ENCODE data around the gene FBXO42.

The FBXO42 gene

DNA sequence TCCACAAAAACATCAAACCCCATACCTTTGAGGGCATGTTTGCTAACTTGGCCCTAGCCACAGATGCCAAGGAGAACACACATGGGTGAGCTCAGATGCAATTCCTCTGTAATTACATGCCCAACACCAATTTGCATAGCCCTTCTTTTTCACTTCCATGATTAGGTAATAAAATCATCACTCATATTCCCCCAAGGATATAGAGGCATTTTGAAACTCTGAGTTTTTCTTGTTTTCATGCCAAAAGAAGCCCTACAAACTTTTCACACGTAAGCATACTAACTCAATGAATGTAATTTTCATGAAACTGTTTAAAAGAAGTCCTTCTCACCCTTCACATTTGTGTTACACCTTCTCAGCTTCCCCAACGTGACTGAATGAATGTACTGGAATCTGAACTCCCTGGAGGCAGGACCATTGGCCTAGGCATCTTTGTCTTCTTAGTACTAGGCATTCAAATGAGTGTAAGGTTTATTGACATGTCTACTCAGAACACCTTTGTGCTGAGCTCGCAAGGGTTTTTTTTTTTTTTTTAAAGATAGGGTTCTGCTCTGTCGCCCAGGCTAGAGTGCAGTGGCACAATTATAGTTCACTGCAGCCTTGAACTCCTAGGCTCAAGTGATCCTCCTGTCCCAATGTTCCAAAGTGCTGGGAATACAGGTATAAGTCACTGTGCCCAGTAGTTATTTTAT is 31.0 kb downstream of the FBXO42 start:
- no peak for DNase-seq

DNA sequence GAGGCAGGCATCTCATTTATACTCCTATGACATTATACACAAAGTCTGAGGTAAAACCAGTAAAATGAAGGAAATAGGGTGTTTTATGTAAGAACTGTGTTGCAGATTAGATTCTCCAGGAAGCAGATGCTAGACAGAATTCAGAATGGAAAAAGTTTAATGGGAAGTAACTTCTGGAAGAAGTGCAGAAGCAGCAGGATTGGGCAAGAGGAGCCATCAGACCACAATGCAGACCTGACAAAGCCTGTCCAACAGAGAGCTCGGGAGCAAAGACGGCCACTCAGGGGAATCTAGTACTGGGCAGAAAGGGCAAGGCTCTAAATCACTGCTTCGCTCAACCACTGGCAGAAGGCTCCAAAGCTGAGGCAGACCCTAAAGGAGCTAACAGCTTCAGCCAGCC is 33.7 kb downstream of the FBXO42 start:
- no peak for DNase-seq

DNA sequence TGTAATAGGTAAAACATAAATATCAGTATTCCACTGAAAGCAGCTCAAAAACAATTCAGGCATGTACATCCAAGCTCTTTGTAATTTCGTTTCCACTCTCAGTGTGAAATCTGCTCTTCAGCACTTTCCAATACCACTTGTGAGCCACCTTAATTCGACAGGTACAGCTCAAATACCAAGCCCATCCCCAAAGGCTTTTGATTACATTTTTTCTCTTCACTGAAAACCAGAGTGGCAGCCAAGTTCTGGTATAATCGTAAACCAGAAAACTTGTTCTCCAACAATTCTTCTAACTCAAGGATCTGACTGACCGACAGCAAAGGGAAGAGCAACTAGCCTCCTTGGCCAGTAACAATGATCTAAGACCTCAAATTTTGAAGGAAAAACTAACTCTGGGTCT is 36.8 kb downstream of the FBXO42 start:
- DNase-seq = no peak

DNA sequence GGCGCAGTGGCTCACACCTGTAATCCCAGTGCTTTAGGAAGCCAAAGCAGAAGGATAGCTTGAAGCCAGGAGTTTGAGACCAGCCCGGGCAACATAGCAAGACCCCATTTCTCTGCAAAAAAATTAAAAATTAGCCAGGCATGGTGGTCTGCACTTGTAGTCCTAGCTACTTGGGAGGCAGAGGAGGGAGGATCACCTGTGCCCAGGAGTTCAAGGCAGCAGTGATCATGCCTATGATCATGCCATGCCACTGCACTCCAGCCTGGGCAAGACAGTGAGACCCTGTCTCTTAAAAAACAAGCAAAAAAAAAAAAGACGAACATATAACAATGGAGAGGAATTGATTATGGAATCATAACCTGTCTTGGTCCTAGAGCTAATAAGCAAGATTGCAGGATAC is 45.1 kb downstream of the FBXO42 start:
- DNase-seq = no peak

DNA sequence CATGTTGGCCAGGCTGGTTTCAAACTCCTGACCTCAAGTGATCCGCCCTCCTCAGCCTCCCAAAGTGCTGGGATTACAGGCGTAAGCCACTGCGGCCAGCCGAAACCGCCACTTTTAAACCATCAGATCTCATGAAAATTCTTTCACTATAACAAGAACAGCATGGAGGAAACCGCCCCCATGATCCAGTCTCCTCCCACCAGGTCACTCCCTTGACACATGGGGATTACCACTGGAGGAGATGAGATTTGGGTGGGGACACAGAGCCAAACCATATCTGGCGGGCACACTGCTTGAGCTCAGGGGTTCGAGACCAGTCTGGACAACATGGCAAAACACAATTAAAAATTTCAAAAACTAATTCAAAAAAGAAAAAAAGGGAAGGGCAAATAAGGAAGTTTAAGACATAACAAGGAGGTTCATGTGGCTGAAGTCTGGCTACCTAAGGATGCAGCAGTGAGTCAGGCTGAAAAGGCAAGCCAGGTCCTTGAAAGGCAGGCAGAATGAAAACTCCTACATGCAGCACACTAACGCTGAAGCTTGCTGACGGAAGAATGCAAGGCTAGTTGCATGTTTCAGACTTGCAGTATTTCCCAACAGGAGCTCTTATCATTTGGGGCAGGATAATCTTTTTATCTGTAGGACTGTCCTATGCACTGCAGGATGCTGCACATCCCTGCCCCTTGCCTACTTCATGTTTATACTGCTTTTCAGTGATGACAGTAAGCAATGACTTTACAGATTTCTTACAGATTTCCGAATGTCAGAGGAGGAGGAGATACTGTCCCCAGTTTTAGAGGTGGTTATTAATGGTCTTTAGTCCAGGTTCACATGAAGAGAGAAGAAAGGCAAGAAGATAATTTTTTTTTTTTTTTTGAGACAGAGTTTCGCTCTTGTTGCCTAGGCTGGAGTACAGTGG is 49.3 kb downstream of the FBXO42 start:
- DNase-seq = no peak

DNA sequence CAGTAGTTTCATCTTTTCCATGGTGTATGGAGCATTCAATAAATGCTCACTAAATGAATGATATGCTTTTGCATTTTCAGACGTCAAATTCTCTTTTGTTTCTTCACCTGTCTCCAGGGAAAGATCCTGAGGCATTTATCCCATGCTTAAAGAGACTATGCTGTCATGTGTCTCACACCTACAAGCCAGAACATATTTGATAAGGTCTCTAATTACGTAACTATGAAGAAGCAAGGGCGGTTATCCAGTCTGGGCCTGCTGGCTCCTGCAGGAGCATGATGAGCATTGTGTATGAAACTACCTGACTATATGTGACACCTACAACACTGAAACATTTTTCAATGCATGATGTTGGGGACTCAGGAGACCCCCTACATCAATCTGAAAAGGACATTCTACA is 51.8 kb downstream of the FBXO42 start:
- DNase-seq = no peak

DNA sequence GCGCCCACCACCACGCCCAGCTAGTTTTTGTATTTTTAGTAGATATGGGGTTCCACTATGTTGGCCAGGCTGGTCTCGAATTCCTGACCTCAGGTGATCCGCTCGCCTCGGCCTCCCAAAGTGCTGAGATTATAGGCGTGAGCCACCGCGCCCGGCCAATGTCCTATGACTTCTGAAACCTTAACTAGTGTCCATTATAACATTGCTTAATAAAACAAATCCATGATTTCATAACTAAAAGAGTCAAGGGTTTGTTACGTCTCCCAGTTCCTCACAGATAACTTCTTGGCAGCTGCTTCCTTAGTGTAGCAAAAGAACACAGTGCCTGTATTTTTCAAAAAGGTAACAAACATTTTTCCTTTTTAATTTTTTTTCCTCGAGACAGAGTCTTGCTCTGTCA is 53.6 kb downstream of the FBXO42 start:
- no peak for DNase-seq

DNA sequence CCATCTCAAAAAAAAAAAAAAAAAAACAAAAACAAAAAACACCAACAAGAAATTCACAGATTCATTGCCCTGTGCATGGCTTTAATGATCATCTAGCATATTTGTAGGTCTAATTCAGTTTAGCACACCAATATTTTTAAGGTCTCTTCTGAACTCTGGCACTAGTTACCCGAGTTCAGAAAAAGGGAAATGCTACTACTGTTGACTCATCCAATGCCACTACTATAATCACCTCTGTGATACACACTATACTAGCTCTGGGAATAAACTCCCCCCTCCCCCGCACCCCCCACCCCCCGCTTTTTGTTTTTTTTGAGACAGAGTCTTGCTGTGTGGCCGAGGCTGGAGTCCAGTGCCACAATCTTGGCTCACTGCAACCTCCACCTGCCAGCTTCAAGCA is 55.6 kb downstream of the FBXO42 start:
- no peak for DNase-seq

DNA sequence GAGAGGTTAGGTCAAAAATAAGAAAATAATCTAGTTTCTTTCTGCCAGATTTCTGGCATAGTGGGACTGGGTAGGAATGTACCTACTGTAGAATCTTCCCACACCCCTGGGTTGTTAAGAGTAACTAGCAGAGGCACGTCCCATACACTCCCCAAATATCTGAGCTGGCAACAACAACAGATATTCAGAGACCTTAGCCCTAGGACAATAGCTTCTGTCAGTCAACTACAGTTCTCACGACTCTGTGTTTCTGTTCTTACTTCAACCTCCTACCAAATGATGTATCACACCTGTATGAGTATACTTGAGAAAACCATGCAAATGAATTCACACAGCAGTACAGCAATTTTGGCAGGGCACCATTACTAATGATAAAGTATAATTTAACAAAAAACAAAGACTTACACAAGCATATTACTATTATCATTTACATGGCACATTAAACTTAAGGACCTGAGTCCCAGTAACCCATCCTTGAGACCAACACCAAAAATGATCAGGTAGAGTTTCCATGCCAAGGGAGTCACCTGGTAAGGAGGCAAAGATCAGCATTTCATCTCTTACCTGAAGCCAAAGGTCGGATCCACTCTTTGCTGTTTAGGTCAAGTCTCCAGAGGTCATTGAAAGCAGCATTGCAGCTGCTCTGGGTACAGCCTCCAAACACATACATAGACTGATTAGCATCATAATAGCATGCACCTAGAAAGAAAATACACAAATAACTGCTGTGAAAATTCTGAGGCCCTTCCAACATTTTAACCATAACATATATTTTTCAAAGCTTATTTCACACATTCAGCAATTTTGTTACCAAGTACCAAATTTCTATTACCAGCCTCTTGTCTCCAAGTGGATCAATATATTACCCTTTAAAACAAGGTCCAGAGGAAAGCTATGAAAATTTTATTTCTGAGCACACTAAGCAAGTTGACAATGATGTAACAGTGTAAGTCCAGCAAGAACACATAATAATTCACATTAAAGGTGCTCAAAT is 57.8 kb downstream of the FBXO42 start:
- no peak for DNase-seq

DNA sequence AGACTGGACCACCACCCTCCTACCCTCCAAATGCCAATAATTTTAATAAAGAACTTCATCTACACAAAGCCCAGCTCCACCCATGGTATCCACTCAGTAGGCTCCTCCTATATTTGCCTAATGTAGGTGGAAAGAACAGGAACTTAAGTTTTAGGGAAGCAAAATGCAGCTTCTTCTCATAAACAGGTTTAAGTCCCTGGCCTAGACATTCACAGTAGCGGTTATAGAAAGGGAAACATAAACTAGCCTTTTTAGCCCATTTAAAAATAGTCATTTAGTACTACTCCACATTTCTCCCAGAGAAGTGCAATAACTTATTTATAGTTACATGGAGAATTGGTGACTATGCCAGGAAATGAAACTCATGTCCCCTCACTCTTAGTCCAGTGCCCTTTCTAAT is 58.7 kb downstream of the FBXO42 start:
- DNase-seq = no peak

DNA sequence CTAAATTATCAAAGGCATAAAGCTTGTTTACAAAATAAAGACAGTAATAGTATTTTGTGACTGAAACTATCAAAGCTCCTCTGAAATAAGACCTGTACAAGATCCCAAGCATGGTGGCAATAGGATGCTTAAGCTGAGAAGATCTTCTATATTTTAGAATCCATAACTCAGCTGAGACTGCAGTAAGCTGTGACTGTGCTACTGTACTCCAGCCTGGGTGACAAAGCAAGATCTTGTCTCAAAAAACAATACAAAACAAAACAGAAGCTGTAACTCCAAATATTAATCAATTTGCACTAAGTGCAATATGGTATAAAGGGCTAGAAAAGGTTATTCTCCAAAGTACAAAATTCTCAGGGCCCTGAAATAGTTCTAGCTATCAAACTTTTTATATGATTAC is 59.5 kb downstream of the FBXO42 start:
- DNase-seq = no peak

DNA sequence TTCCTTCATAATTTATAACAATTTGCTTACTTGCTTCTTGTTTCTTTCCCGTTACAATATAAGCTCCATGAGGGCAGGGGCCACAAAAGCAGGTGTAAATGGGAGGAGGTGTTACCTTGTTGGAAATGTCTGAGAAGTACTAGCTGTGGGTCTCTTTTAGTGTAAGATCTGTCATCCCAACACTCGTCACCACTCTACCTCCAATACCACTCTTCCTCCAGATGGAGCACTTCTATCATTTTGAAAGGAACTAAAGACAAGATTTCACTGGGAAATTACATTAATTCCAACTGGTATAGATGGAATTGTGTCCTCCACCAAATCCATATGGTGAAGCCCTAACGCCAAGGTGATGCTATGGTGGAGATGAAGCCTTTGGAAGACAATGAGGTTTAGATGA is 62.3 kb downstream of the FBXO42 start:
- no peak for DNase-seq

DNA sequence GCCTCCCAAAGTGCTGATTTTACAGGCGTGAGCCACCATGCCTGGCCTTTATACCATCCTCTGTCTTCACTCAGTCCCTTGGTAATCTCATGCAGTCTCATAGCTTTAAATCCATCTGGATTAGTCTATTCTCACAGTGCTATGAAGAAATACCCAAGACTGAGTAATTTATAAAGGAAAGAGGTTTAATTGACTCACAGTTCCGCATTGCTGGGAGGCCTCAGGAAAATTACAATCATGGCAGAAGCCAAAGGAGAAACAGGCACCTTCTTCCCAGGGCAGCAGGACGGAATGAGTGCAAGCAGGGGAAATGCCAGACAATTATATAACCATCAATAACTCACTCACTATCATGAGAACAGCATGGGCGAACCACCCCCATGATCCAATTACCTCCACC is 66.2 kb downstream of the FBXO42 start:
- no peak for DNase-seq

DNA sequence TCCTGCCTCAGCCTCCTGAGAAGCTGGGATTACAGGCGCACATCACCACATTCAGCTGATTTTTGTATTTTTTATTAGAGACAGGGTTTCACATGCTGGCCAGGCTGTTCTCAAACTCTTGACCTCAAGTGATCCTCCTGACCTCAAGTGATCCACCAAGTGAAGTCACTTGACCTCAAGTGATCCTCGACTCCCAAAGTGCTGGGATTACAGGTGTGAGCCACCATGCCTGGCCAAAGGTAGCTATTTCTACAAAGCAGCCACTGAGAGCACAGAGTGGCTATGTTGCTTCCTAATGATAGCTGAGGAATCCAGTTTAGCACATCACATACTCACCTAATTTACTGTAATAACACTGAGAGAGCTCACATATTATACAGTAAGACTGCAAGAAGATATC is 70.5 kb downstream of the FBXO42 start:
- DNase-seq = no peak

DNA sequence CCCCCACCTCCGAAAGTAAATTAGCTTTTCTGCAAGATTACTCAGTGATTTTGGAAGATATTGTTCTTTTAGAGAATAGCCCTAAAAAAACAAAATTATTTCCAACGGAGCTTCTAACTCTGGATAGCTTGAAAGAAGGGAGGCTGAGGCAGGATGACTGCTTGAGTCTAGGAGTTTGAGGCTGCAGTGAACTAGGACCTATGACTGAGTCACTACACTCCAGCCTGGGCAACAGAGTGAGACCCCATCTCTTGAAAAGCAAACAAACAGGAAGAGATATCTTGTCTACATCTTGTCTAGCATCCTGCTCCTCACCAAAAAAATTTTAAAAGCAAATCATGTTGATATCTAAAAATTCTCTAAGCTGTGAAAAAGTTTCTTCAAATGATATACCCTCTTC is 73.1 kb downstream of the FBXO42 start:
- no peak for DNase-seq

DNA sequence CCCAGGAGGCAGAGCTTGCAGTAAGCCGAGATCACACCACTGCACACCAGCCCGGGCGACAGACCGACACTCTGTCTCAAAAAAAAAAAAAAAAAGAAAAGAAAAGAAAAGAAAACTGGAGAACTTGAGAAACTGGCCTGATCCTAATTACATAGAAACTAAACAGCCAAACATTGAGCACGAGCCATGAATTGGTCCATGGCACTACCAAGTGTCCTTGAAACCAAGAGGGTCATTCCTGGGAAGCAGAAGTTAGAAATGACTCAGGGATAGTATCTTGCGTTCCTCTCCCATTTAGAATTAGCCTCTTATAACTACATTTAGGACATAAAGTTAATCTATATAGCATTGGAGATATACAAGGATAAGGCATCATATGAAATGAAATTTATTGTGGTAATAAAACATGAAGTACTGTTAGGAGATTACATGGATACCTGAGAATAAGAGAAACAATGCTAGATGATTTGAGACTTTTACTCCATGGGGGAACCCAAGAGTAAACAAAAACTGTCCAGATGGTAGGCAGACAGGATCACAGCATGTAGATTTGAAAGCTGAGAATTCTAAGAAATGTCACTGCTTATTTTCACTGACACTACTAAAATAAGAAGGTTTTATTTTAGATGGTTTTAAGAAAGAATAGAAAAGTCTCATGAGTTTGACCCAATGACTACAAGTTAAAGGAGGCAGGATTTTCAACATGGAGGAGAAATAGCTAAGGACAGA is 75.8 kb downstream of the FBXO42 start:
- DNase-seq = no peak

DNA sequence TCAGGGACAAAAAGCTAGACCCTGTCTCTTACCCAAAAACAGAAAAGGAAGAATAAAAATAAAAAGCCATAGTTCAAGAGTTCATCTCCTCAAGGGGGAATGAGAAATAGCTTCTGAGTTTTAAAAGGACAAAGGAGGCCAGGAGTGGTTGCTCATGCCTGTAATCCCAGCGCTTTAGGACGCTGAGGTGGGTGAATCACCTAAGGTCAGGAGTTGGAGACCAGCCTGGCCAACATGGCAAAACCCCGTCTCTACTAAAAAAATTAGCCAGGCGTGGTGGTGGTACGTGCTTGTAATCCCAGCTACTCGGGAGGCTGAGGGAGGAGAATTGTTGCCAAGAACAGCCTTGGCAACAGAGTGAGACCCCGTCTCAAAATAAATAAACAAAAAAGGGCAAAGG is 76.7 kb downstream of the FBXO42 start:
- no peak for DNase-seq

DNA sequence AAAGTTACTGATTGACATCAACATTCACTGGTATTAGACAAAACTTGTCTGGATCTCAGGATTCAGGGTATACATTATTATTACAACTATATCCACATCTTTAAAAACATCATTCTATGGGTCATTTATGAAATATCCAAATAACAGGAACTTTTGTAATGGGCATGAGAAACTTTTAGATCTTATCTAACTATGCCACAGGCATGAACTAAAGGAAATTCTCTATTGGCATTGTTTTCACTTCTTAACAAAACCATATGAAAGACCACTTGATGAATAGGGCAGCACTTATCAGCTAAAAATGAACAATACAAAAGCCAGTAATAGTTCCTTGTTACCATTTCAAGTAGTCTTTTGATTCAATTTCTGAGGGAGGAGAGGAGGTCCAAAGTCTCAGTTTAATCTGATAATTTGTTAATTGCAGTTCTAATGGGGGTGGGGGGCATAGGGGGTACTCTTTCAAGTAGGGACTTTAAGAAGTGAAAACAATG is 84.5 kb downstream of the FBXO42 start:
- no peak for DNase-seq

DNA sequence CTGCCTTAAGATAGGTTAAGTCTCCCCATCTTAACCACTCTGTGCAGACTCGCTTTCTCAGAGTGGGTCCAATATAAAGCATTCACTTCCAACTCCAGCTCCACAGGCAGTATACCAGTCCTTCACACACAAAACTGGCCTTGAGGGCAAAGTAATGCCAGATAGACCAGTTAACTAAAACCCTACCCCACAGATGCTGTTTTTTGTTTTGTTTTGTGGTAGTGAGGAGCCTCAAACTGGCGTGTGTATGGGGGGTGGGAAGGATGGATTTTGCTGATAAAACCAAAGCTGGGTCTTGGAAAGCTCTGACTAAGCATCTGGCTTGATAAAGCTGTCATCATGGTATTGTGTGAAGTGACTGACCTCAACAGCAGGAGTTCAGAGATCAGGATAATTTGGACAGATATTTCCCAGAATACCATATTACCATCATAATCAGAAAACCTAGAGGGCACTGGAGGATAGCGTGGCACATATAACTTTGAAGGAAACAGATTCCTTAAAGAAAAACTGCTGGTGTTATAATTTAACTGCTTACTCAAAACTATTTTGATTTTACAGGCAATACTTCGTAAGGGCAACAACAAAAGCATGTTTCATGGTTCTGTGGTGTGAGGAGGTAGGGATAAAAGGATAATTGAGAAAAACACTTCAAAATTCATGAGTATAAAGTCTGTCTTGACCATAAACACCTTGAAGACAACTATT is 85.7 kb downstream of the FBXO42 start:
- no peak for DNase-seq

DNA sequence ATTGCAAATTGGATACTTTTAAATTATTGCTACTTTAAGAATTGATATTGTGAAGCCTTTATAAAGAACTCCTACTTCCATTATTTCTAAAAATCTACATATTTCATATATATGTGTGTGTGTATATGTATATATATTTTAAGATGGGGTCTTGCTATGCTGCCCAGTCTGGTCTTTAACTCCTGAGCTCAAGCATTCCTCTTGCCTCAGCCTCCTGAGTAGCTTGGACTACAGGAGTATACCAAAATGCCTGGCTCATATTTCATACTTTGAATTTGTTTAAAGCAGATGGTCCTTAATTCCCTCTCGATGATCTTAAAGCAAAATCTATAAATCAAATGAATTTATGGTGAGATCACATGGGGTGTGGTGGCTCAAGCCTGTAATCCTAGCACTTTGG is 90.2 kb downstream of the FBXO42 start:
- no peak for DNase-seq

DNA sequence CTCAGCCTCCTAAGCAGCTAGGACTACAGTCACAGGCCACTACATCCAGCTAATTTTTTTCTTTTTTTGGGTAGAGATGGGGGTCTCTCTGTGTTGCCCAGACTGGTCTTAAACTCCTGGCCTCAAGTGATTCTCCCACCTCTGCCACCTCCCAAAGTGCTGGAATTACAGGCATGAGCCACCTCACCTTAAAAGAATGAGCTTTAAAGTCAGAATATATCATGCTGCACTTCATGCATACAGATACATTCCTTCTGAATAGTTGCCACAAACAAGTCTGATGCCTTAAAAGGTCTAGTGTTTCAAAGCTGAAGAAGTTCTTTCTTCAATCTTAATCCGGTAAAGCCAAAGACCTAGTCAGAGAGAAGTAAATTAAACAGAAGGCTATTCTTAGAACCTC is 91.5 kb downstream of the FBXO42 start:
- DNase-seq = no peak
